GM21786 (cell line): ENCODE measurements around the gene EXOSC7.
"Not testable (repeated sequence)": the region's sequence is repeated elsewhere in the genome, so short reads cannot be mapped to it uniquely, and the experiment has no call there.

Experiments
- ATAC-seq: cut with Tn5 transposase; IDR thresholded peaks from one replicate; pipeline ENCODE4 v1.9.1; 2021; ENCODE audit not compliant: unreplicated experiment

EXOSC7 gene

GRCh38 chr3:45053805-45054195 lies 77.8 kb downstream of the EXOSC7 start:
- not testable (repeated sequence) for ATAC-seq

- ATAC-seq = no peak
Observed at GRCh38 chr3:45054196-45054857, 78.3 kb downstream of the EXOSC7 start.

- no peak for ATAC-seq
Observed at GRCh38 chr3:45055032-45055410, 79.0 kb downstream of the EXOSC7 start.

GRCh38 chr3:45055411-45056143 lies 79.5 kb downstream of the EXOSC7 start:
- ATAC-seq = no peak

- ATAC-seq = no peak
Observed at GRCh38 chr3:45056608-45057301, 80.7 kb downstream of the EXOSC7 start.

DNA sequence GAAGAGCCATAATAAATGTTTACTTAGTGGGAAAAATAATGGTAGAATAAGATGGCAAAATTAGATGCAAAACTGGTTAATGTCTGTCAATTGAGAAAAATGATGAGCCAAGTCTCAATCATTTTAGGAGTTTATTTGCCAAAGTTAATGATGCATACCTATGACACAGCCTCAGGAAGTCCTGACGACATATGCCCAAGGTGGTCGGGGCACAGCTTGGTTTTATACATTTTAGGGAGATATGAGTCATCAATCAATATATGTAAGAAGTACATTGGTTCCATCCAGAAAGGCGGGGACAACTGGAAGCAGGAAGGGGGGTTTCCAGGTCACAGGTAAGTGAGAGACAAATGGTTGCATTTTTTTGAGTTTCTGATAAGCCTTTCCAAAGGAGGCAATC lies 81.5 kb downstream of the EXOSC7 start:
- ATAC-seq = no peak

GRCh38 chr3:45059132-45059531 lies 83.1 kb downstream of the EXOSC7 start:
- no peak for ATAC-seq

DNA sequence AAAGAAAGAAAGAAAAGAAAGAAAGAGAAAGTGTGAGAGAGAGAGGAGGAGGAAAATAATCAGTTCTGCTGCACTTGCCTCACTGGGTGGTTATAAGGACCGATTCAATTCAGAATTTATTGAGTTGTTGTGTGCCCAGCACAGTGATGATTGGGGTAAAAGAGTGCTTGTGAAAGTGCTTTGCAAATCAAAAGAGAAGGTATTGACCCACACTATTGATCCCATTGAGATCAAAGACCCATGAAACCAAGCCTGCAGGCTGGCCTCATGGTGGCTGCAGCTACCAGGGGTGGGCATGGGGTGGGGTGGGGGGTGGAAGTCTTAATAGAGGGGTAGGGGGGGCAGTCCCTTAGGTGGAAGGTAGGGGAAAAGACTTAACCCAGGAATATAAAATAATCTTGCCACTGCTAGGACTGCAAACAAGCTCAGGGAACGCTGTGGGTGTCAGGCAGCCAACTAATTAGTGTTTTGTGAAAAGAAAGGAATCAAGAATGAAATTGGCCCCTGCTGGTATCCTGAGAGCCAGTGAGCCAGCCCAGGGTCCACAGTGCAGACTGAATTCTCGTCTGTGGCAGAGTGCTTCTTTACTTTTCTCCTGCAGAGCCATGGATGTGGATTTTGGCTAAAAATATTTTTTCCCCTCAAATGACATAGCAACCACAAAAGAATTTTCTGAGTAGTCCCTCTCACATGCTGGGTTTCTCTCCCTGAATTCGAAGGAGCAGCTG lies 84.3 kb downstream of the EXOSC7 start:
- no peak for ATAC-seq
